Stimulated activated CD8-positive, alpha-beta memory T cell treated with anti-CD3 and anti-CD28 coated beads, Interleukin-7, amount 100 ng/mL, for 4 hours (primary cell): ENCODE measurements around the gene MCIDAS.
A peak's percentile ranks its signal among the peaks of the same experiment; 100 is the strongest.

Source experiments
- DNase-seq, 2 donors: peaks; one replicate each; pipeline ENCODE4 v3.0.0-alpha.2; 2020; ENCODE audit warnings: low read depth in 2 of 2

MCIDAS gene

DNA sequence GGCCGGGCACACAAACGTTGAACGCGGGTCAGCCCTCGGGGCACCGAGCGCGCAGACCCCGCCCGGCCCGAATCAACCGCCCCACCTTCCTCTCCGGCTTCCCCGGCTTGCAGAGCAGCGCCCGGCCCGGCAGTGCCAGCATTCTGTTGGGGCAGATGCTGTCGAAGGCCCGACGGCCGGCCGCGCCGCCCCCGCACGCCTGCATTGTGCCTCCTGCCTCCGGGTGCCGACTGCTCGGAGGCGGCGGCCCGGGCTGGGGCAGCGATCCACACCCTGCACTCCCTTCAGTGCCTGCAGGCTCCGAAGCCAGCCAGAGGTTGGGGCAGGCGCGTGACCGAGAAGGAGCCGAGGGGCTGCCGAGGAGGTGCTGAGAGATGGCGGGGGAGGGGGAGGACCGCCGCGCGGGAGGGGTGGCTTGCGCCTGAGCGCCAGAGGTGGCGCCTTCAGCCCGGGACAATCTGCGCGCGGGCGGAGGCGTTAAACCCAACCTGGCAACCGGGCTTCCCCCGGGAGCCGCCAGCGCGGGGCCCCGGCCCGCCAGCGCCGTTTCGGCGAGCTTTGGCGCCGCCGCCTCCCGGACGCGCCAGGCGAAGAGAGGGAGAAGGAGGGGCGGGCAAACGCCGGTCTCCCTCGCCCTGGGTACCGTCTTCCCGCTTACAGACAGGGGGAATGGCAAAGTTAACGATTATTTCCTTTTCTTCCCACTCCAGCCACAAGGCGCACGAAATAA lies at the start of gene MCIDAS:
MCIDAS (minus strand) TSS at position 382 of the 730 bp plus-strand sequence; CDS start at position 205, 177 bp downstream.
- DNase-seq = peak in 1 of 2 donors; percentile 54

DNA sequence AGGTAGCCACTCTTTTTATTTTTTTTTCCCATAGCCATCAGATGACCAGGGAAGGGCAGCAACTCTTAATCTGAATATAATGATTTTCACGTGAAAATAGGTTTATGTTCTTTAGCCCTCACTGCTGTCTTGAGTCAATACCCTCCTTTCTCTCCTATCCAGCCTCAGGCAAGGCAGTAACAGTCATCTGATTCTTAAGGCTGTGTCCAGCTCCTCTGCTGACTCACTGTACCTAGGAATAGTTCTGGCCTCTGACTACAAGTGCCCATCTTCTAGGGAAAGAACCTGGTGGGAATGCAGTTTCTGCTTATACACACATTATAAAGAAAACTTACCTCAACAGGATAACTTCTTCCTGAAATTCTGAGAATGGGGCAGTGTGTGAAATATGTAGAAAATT lies 49.7 kb upstream of the MCIDAS start:
- DNase-seq = no peak

DNA sequence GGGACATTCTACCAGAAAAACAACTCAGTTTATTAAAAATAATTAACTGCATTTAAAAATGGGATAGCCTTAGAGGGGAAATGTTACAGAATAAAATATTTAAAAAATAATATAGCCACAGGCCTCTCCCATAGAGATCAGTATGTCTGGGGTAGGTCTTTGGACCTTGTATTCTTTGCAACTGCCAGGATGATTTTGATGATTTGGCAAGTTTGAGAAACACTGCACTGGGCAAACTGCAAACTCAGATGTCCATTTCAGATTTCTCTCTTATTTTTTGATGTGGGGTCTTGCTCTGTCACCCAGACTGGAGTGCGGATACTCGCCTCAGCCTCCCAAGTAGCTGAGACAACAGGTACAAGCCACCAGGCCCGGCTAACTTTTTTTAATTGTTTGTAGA lies 31.2 kb upstream of the MCIDAS start:
- DNase-seq = no peak

DNA sequence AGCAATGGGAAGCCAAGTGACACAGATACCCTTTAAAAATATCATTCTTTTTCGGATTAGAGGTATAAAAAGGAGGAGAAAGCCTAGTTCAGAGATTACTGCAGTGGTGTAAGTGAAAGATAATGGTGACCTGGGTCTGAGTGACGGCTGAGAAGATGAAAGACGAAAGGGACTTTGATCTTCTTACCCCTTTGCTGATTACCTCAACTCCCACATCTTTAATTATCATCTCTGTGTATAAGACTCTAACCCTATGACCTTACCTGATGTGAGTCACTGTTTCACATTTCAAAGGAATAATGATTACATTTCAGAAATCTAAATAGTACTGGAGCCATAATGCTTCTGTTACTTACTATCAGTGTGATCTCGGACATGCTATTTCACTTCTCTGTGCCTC lies 27.7 kb upstream of the MCIDAS start:
- DNase-seq = no peak

DNA sequence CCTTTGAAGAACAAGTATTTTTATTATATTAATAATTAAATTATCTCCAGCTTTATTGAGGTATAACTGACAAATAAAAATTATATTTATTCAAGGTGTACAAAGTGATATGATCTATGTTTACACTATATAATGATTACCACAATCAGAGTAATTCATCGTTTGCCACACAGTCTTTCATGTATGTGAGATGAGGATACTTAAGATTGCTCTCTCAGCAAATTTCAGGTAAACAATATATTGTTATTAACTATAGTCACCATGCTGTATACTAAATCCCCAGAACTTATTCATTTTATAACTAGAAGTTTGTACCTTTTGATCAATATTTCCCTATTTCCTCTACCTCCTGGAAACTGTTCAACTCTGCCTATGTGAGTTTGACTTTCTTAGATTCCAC lies 22.9 kb upstream of the MCIDAS start:
- no peak for DNase-seq

DNA sequence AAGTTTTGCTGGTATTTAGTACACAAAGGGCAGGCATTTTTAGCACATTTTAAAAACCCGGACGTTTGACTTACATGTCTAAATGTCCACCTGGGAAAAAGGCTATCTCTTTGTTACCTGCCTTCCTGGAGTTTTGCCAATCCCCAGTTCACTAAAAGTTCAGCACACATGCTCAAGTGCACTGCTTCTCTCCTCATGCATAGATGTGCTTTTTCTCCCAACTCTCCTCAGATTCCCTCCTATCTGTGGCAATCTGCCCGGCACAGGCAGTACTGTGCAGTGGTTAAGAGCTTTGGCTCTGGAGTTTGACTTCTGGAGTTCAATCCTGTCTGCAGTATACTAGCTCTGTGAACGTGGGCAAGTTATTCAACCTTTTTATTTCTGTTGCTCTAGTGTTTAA lies 14.6 kb upstream of the MCIDAS start:
- no peak for DNase-seq

DNA sequence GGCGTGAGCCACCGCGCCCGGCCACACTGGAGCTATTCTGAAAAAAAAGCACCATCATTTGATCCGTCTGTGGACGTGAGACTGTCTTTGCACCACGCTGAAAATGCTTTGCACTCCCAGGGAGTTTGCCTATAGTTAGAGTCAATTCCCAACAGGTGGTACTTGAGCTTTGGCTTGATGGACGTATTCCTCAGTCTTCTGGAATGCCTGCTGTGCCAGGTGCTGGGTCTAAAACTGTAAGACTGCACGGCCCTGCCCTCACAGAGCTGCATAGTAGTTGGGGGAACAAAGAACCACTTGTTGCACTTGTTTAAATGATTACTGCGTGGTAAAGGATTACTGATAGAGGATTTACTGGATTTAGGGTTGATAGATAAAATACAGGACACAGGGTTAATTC lies 9.7 kb upstream of the MCIDAS start:
- DNase-seq = no peak

DNA sequence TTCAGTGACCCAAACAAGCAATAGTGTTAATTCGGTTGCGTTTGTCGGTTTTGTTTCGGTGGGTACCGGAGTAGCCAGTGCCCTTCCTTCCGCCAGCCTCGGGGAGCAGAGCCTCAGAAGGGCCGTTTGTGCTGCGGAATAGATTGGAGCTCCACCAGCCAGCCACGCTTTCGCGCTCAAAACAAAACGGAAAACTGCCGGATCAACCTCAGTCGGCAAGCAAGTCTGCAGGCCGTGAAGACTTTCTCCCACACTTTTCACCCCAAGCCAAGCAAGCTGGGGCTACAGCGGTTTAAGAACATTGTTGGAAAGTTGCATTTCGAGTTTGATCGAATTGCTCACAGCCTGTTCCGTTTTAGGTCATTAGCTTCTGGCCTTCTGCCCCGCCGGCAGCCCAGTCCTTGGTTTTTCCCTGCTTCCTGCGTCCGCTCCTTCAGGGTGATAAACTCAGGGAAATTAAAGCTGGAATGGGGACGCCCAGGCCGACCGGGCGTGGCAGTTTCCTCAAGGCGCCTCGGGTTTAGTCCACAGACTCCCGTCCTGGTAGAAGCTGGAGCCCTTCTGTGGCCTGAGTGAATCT lies 7.1 kb upstream of the MCIDAS start:
- DNase-seq = no peak

DNA sequence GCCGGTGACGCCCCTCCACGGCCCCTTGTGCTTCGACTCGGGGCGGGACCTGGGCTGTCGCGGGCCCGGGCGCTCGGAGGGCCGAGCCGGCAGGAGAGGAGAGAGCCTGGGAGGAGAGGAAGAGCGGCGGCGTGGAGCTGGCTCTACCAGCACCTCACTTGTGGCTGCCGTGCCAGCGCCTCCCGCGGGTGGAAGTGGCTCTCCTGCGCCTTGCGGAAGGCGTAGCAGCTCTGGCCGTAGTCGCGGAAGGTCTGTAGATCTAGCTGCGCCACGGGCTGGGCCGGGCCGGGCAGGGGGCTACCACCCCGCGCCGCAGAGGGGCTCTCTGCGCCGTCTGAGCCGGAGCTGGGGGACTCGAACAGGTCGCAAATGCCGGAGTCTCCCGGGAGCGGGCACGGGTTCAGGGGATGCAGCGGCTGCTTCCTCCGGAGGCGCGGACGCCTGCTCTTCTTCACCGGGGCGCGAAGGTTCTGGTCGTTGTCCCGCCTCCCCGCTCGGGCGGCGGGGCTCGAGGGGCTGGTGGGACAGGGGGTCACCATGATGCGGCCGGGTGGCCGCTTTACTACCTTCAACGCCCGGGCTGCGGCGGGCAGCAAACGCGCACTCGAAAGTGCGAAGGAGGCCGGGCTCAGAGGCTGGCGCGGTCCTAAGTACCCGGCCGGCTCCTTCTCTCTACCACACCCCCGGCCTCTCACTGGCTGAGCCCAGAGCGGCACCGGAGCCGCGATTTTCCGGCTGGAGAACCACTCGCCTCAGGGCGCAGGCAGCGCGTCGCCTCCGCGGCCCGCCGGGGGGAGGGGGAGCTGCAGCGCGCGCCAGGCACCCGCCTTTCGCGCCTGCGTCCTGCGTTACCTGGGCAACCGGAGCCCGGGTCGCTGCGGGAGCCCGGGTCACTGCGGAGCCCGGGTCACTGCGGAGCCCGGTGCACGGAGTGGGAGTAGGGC lies 6.1 kb upstream of the MCIDAS start, which contains the start of gene CCNO:
CCNO (minus strand) TSS at position 624 of the 944 bp plus-strand sequence; CDS start at position 539, 85 bp downstream.
- no peak for DNase-seq

DNA sequence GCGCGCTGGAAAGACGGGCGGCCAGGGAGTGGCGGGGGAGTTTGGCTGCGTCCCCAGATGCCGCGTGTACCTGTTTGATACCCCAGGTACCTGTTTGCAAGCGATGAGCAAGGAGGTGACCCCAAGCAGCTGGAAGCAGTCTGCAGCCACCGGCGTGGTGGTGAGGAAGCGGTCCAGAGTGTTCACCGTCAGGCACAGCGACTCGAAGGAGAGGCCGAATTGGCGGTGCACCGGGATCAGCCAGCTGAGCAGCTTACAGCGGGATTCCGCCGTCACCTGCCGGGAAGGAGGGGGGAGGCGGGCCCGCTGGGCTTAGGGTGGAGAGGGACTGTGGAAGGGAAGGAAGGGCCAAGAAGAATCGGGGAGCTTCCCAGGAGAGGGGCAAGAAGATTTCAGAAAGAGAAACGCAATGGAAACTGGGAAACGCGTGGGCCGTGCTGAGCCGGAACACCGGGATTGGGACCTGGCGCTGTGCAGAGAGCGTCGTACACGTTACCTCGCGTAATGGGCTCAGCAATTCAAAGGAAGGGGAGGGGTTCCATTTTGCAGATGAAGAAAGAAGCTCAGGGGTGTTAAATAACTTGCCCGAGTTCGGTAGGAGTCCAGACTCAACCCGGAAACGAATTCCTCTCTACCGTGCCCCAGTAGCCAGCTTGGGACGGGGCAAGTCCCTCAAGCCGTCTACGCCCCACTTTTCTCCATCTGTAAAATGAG lies 5.3 kb upstream of the MCIDAS start:
- DNase-seq = no peak

DNA sequence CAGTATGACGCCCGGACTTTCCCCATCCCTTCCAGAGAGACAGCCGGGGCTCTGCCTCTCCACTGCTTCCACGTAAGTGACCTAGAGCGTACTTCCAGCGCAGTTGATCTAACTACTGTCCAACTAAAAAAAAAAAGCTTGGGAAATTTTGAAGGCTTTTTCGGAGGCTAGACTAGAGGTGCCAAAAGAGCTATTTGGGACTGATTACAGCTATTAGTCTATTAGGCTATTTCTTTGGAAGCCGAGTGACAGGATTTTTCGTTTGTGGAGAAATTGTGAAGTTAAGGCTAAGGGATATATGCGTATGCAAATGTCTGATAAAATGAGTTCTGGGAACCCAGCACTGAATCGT lies 4.8 kb upstream of the MCIDAS start:
- no peak for DNase-seq

DNA sequence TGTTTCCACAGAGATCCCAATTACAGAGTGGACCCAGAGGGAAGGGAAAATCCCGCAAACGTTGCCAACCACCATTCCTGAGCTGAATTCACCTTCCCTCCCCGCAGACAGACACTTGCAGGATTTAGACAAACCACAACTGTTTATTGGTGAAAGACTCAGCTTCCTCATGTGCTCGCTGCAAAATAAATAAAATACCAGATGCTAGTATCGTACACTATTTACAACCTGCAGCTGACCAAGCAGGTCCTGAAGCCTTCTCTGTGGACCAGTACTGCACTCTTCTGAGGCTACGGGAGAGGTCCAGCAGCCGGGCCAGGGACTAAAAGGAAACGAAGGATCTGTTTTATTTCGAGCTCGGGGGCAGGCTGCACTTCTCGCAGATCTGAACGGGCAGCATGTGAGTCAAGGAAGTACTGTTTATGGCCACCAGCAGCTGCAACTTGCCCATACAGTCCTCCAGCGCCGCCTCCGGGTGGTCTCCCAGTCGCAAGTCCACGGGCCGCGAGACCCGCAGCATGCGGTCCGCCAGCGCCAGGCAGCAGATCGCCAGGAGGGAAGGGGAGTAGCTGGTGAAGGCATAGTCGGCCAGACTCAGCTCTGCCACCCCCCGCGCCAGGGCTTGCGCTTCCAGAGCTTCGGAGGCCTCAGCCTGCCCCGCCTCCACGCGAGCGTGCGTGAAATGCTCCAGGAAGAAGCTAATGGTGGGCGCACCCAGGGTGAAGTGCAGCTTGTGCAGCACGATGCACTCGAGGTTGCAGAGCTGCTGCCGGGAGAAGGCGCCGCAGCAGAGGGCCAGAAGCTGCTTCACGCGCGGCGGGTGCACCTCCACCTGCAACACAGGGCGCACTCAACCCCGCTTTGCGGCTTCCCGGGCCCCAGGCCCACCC lies 4.2 kb upstream of the MCIDAS start:
- no peak for DNase-seq

DNA sequence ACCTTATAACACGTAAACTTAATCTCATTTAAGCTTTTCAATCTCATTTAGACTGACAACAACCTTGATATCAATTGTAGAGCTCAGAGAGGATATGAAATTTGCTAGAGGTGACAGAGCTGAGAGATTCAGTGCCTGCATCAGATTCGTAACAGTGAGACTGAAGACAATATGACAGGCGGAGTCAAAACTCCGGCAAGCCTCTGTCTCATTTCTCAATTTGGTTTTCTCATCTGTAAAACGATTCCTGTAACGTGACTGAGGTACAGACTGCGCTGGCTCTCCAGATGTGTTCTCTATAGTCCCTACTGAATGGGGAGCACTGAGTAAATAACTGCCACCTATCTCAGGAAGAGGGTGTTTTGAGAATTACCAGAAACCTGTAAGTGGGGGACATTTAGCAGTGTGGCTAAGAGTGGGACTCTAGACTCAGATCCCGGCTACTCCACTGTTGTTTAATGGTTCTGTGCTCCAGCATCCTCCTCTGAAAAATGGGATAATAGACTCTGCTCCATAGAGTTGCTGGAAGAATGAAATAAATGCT lies 3.0 kb upstream of the MCIDAS start:
- no peak for DNase-seq

DNA sequence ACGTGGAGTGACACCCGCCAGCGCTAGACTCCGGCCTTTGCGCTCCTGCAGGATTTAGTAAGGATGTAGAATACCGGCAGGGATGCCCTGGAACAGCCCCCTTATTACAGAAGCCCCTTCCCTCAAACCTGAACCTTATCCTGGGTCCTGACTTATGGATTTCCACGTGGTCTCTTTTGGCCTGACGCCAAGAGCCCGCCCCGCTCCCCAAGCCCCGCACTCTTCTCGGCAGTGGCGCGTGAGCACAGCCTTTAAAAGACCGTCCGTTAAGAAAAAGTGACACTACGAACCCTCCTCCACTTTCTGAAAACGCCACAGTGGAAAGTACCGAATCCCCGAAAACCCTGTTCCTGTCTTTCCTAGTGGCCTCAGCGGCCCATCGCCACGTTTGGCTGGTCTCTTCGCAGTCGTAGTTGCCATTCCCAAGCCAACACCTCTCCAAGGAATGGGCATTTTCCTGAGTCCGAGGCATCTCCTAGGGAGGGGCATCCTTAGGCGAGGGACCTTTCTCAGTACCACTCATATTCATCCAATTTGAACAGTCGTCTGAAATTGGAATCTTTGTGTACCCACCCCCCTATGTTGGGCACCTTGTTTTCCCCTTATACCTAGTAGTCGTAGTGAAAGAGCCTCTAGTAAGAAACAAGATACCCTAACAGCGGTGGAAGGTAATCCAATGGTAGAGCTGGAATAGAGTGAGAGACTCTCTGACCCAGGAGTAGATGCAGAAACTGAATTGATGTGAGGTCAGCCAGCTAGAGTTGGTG lies 732 bp upstream of the MCIDAS start:
- DNase-seq = no peak

DNA sequence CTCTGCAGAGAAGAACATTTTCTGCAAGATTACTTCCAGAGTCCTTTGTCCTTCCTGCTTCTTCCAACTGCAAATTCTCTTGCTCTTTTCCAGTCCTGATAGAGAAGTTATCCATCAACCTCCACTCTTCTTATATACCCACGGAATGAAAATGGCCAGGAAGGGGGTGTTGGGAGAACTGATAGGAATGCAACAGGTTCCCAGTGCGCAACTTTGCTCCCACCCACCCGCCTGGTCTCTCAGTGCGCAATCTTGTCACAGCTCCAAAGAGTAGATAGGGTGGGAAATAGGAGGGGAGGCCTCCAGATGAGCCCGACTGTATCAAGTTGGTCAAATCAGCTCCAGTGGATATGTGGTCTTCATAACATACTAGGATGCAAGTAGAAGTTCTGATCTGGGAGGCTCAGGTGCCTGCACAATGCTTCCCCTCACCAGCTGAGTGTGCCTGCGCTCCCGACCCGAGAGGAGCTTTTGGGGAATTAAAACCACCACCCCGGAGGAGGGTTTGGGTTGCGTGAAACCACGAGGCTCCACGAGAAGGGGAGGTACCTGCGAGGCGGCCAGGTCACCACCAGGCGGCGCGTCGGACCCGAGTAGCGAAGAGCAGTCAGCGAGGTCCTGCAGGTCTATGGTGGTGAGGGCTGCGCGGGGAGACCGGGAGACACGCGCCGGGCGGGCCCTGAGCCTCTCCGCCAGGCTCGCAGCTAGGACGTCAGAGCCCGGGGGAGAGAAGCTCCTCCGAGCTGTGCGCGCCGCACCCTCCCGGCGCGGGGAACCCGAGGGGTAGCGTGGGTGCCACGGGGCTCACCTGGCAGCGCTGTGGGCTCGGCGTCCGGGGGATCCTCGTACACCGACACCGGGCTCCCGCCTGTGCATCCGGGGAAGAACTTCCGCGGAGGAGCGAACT lies 835 bp downstream of the MCIDAS start:
- no peak for DNase-seq

DNA sequence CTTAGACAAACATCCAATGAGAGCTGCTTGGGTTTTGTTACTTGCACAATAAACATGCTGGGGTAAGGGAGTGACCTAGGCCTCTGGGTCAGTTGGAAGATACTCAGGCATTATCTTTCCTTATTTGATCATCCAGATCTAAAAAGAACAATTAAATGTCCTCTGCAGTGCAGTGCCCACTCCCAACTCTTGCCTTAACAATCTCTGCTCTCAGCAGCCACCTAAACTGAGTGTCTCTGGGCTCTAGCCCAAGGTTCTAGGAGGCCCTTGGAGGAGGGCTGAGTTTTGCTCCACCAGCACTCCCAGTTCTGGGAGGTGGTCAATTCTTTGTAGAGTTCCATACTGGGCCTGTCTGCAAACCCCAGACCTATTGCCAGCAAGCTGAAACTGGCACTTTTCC lies 1.8 kb downstream of the MCIDAS start:
- no peak for DNase-seq

DNA sequence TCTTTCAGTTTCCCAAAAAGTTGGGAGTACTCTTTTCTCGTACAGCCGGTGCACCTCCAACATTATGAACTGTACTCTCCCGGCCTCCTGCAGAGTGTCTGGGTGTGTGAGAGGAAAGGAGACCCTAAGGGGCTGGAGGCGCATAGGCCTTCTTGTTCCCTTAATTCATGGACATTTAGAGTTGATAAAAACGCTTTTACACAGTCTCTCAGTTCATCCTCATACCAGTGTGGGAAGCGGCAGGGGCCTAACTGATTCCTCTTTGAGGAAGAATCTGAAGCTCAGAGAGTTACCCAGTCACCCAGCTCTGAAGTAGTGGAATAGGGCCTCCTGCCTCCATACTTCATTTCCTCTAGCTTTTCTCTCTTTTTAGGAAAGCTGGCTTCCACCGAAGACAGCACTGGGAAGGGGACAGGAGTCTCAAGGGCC lies 3.3 kb downstream of the MCIDAS start:
- no peak for DNase-seq

DNA sequence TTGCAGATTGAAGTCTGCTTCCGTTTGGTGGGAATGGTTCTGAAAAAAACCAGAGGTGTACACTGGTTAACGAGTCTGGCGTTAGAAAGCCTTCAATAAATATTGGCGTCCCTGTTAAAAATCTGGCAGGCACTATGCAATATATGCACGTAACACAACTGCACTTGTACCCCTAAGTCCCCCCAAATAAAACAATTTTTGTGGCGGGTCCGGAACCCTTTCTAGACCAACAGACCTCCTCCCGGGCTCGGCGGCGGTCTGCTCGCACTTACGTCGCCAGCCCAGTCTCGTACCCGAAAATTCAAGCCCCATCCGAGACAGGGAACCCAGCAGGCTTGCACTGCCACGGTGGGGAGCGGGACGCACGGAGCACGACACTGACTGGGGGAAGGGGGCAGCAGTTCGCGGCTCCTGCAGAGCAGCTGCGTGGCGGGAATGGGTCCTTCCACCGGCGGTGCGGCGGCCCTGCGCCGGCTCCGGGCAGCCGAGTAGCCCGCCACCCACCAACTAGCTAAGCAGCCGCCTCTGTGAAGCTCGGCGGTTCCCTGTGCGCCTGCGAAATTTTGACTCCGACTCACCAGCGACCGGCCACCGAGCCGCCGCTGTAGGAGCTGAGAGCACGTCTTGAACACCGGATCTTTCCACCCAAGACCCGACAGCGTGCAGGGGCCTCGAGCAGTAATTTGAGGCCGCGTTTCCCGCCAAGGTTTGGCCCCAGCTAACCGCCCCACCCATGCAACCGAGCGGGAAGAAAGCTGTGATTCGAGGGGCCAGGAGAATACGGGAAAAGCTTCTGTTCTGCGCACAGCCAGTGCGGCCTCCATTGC lies 3.9 kb downstream of the MCIDAS start:
- DNase-seq = no peak
